WTC11 (cell line): ENCODE results near the gene TRIOBP. TPM values are rescaled to one million over a fixed set of nuclear protein-coding genes. Genes with fewer than 3 reads are reported as not detected.

Experiments
- ATAC-seq: fragments of 200-7000 bp; cut with Tn5 transposase; 2 replicates; pipeline ENCODE4 v1.10.0; 2021; ENCODE audit warnings: mild to moderate bottlenecking, moderate library complexity
- CTCF ChIA-PET: fragments of 300-600 bp; sonication (Branson Sonifier 250); formaldehyde crosslinking; loops from one replicate; lab custom pipeline; 2021; ENCODE audit warnings: antibody characterized with exemption; lab: Charles Lee
- POLR2A ChIA-PET: fragments of 350-600 bp; sonication (Branson Sonifier 250); formaldehyde crosslinking; loops from one replicate; lab custom pipeline; 2021; ENCODE audit warnings: antibody characterized with exemption; lab: Charles Lee
- DNase-seq: peaks from one replicate; pipeline ENCODE4 v3.0.0; 2021; ENCODE audit warnings: low spot score
- H3K27ac Mint-ChIP-seq: 2 replicates; pipeline ENCODE4 v1.8.0; 2021; ENCODE audit warnings: mixed read lengths
- H3K27me3 Mint-ChIP-seq: 2 replicates; pipeline ENCODE4 v1.8.0; 2021; ENCODE audit warnings: low read depth, mild to moderate bottlenecking, moderate library complexity, mixed read lengths
- H3K36me3 Mint-ChIP-seq: 2 replicates; pipeline ENCODE4 v1.8.0; 2021; ENCODE audit warnings: mixed read lengths
- H3K4me1 Mint-ChIP-seq: 2 replicates; pipeline ENCODE4 v1.8.0; 2022; ENCODE audit warnings: mixed read lengths
- H3K4me3 Mint-ChIP-seq: 2 replicates; pipeline ENCODE4 v1.8.0; 2021; ENCODE audit warnings: mild to moderate bottlenecking, moderate library complexity, mixed read lengths
- H3K9me3 Mint-ChIP-seq: 2 replicates; pipeline ENCODE4 v1.8.0; 2021; ENCODE audit warnings: mixed read lengths
- CBFB ChIP-seq: sonication (generic); formaldehyde crosslinking; IDR thresholded peaks from 2 replicates; pipeline ENCODE4 v1.8.1; 2022; ENCODE audit warnings: mild to moderate bottlenecking, low read depth, missing genetic modification reagents
- HMGA2 ChIP-seq: fragments of 250-450 bp; sonication (Bioruptor Pico); IDR thresholded peaks from 2 replicates; pipeline ENCODE4 v1.4.0; 2021; ENCODE audit warnings: mild to moderate bottlenecking, moderate library complexity
- KAT7 ChIP-seq: sonication (generic); formaldehyde crosslinking; IDR thresholded peaks from 2 replicates; pipeline ENCODE4 v1.8.1; 2023; ENCODE audit warnings: missing genetic modification reagents, mild to moderate bottlenecking, borderline replicate concordance
- NFE2L1 ChIP-seq: sonication (generic); formaldehyde crosslinking; IDR thresholded peaks from 2 replicates; pipeline ENCODE4 v1.8.1; 2023; ENCODE audit warnings: missing genetic modification reagents
- OVOL2 ChIP-seq: fragments of 250-450 bp; sonication (Bioruptor Pico); IDR thresholded peaks from 2 replicates; pipeline ENCODE4 v1.9.0; 2021; ENCODE audit warnings: mild to moderate bottlenecking, borderline replicate concordance
- PRRX2 ChIP-seq: fragments of 250-450 bp; sonication (Bioruptor Pico); IDR thresholded peaks from 2 replicates; pipeline ENCODE4 v1.8.0; 2021; ENCODE audit warnings: mild to moderate bottlenecking
- SOX15 ChIP-seq: fragments of 250-450 bp; sonication (Bioruptor Pico); IDR thresholded peaks from 2 replicates; pipeline ENCODE4 v1.9.0; 2021; ENCODE audit warnings: mild to moderate bottlenecking
- SP1 ChIP-seq: sonication (generic); formaldehyde crosslinking; conservative IDR thresholded peaks from 2 replicates; pipeline ENCODE4 v1.8.1; 2022; ENCODE audit warnings: missing genetic modification reagents
- TEAD4 ChIP-seq: sonication (generic); formaldehyde crosslinking; IDR thresholded peaks from 2 replicates; pipeline ENCODE4 v1.8.0; 2022; ENCODE audit warnings: mild to moderate bottlenecking, missing genetic modification reagents
- TP53 ChIP-seq: sonication (generic); formaldehyde crosslinking; IDR thresholded peaks from 2 replicates; pipeline ENCODE4 v1.8.1; 2023; ENCODE audit warnings: mild to moderate bottlenecking, missing genetic modification reagents
- ZNF121 ChIP-seq: sonication (generic); formaldehyde crosslinking; IDR thresholded peaks from 2 replicates; pipeline ENCODE4 v1.8.0; 2023; ENCODE audit warnings: missing genetic modification reagents
- ZNF232 ChIP-seq: sonication (generic); formaldehyde crosslinking; IDR thresholded peaks from 2 replicates; pipeline ENCODE4 v1.8.0; 2022; ENCODE audit warnings: mild to moderate bottlenecking, missing genetic modification reagents
- total RNA-seq: library from RNA; stranded (reverse); gene quantifications from 3 replicates; pipeline ENCODE4 v1.2.3, GENCODE V29; 2021
- TF ChIP-seq, protein P1 (sequence below): sonication (generic); formaldehyde crosslinking; IDR thresholded peaks from 2 replicates; pipeline ENCODE4 v1.8.1; 2022; ENCODE audit warnings: missing genetic modification reagents, borderline replicate concordance
- TF ChIP-seq, protein P2 (sequence below): sonication (generic); formaldehyde crosslinking; IDR thresholded peaks from 2 replicates; pipeline ENCODE4 v1.8.1; 2022; ENCODE audit warnings: mild to moderate bottlenecking, moderate library complexity, missing genetic modification reagents
- TF ChIP-seq, protein P3 (sequence below): fragments of 200-600 bp; IDR thresholded peaks from 2 replicates; pipeline ENCODE4 v1.8.0; 2022; ENCODE audit warnings: antibody characterized with exemption
- TF ChIP-seq, protein P4 (sequence below): fragments of 250-450 bp; sonication (Bioruptor Pico); IDR thresholded peaks from 2 replicates; pipeline ENCODE4 v2.1.2; 2022; ENCODE audit warnings: mild to moderate bottlenecking, moderate library complexity
- TF ChIP-seq, protein P5 (sequence below): sonication (generic); formaldehyde crosslinking; IDR thresholded peaks from 2 replicates; pipeline ENCODE4 v1.8.0; 2023; ENCODE audit warnings: missing genetic modification reagents, mild to moderate bottlenecking, borderline replicate concordance
- TF ChIP-seq, protein P6 (sequence below): sonication (generic); formaldehyde crosslinking; conservative IDR thresholded peaks from 2 replicates; pipeline ENCODE4 v1.8.1; 2022; ENCODE audit warnings: mild to moderate bottlenecking, missing genetic modification reagents
- TF ChIP-seq, protein P7 (sequence below): sonication (generic); formaldehyde crosslinking; IDR thresholded peaks from 2 replicates; pipeline ENCODE4 v1.8.1; 2023; ENCODE audit warnings: mild to moderate bottlenecking, missing genetic modification reagents, borderline replicate concordance

Gene TRIOBP
- total RNA-seq, 1 experiment from 2014 or later: 54.0 TPM

DNA sequence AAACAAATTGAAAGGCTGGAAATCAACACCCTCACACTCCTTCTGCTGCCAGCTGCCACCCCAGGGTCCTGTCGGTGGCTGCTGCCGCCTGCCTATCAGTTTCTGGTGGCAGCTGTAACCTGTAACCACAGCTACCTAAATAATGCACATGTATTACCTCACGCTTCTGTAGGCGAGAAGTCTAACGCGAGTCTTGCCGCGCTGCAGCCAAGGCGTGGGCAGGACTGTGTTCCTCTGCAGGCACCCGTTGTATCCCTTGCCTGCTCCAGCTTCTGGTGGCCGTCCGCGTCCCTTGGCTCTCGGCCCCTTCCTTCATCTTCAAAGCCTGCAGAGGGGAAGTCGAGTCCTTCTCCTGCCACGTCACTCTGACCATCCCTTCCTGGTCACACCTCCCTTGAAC, 66.8 kb downstream of the TRIOBP start:
- ChIA-PET CTCF (interaction anchor here (1.3 kb wide), 1 partner anchor 171 kb away, joined by 4 read pairs; no protein-coding TSS in a partner anchor), POLR2A (no interaction called here)
- DNase-seq (no peak), ATAC-seq (no peak)
- H3K36me3 Mint-ChIP-seq: peaks cover 16% of the 10 kb centered on the region
- no peaks in the 10 kb centered on the region for H3K4me1 Mint-ChIP-seq
- peaks cover 4% of the 10 kb centered on the region; the same call in 1 of the 2 replicates for H3K27me3 Mint-ChIP-seq
- no peak overlapping the region for H3K4me3 Mint-ChIP-seq
- H3K9me3 Mint-ChIP-seq: no peaks in the 10 kb centered on the region
- no peak overlapping the region for H3K27ac Mint-ChIP-seq
- TF ChIP-seq, protein P1, sequence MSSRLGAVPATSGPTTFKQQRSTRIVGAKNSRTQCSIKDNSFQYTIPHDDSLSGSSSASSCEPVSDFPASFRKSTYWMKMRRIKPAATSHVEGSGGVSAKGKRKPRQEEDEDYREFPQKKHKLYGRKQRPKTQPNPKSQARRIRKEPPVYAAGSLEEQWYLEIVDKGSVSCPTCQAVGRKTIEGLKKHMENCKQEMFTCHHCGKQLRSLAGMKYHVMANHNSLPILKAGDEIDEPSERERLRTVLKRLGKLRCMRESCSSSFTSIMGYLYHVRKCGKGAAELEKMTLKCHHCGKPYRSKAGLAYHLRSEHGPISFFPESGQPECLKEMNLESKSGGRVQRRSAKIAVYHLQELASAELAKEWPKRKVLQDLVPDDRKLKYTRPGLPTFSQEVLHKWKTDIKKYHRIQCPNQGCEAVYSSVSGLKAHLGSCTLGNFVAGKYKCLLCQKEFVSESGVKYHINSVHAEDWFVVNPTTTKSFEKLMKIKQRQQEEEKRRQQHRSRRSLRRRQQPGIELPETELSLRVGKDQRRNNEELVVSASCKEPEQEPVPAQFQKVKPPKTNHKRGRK (CRISPR knock-in tag): no peak
- TF ChIP-seq KAT7 (CRISPR knock-in tag) (no peak), NFE2L1 (no peak), ZNF121 (no peak), HMGA2 (no peak)
- TF ChIP-seq, protein P2, sequence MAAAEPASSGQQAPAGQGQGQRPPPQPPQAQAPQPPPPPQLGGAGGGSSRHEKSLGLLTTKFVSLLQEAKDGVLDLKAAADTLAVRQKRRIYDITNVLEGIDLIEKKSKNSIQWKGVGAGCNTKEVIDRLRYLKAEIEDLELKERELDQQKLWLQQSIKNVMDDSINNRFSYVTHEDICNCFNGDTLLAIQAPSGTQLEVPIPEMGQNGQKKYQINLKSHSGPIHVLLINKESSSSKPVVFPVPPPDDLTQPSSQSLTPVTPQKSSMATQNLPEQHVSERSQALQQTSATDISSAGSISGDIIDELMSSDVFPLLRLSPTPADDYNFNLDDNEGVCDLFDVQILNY (CRISPR knock-in tag): no peak
- TF ChIP-seq, protein P3, sequence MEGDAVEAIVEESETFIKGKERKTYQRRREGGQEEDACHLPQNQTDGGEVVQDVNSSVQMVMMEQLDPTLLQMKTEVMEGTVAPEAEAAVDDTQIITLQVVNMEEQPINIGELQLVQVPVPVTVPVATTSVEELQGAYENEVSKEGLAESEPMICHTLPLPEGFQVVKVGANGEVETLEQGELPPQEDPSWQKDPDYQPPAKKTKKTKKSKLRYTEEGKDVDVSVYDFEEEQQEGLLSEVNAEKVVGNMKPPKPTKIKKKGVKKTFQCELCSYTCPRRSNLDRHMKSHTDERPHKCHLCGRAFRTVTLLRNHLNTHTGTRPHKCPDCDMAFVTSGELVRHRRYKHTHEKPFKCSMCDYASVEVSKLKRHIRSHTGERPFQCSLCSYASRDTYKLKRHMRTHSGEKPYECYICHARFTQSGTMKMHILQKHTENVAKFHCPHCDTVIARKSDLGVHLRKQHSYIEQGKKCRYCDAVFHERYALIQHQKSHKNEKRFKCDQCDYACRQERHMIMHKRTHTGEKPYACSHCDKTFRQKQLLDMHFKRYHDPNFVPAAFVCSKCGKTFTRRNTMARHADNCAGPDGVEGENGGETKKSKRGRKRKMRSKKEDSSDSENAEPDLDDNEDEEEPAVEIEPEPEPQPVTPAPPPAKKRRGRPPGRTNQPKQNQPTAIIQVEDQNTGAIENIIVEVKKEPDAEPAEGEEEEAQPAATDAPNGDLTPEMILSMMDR: no peak

DNA sequence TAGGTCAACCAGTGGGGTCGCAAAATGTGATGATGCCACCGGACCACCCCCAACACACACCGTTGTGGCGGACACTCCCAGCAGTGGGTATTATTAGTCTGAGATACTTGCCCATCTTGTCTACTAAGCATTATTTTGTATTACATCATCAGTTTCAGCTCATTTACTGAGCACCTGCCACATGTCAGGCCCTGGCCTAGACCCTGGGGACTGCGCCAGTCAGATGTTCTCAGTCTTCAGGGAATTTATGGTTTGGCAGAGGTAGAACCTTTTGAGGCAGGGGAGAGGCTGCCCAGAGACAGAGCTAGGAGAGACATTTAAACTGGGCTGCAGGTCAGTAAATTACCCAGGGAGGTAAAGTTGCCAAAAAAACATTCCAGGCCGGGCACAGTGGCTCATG, 67.8 kb downstream of the TRIOBP start:
- Mint-ChIP-seq H3K4me3 (no peak overlapping the region), H3K9me3 (no peaks in the 10 kb centered on the region), H3K4me1 (no peaks in the 10 kb centered on the region), H3K36me3 (peaks cover 13% of the 10 kb centered on the region), H3K27ac (no peak overlapping the region; the same call in 1 of the 2 replicates), H3K27me3 (peaks cover 4% of the 10 kb centered on the region; the same call in 1 of the 2 replicates)
- POLR2A ChIA-PET: interaction anchor here (0.6 kb wide), 1 partner anchor 28 kb away, joined by 3 read pairs; no protein-coding TSS in a partner anchor
- DNase-seq: no peak
- no peak for ATAC-seq
- CTCF ChIA-PET: no interaction called here
- TF ChIP-seq, protein P4, sequence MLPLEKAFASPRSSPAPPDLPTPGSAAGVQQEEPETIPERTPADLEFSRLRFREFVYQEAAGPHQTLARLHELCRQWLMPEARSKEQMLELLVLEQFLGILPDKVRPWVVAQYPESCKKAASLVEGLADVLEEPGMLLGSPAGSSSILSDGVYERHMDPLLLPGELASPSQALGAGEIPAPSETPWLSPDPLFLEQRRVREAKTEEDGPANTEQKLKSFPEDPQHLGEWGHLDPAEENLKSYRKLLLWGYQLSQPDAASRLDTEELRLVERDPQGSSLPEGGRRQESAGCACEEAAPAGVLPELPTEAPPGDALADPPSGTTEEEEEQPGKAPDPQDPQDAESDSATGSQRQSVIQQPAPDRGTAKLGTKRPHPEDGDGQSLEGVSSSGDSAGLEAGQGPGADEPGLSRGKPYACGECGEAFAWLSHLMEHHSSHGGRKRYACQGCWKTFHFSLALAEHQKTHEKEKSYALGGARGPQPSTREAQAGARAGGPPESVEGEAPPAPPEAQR (CRISPR knock-in tag): no peak
- TF ChIP-seq TP53 (CRISPR knock-in tag) (no peak), ZNF121 (no peak), OVOL2 (CRISPR knock-in tag) (no peak), CBFB (CRISPR knock-in tag) (no peak), PRRX2 (no peak), SP1 (no peak), ZNF232 (no peak), TEAD4 (CRISPR knock-in tag) (no peak), SOX15 (CRISPR knock-in tag) (no peak)
- TF ChIP-seq, protein P3: no peak
- TF ChIP-seq, protein P5, sequence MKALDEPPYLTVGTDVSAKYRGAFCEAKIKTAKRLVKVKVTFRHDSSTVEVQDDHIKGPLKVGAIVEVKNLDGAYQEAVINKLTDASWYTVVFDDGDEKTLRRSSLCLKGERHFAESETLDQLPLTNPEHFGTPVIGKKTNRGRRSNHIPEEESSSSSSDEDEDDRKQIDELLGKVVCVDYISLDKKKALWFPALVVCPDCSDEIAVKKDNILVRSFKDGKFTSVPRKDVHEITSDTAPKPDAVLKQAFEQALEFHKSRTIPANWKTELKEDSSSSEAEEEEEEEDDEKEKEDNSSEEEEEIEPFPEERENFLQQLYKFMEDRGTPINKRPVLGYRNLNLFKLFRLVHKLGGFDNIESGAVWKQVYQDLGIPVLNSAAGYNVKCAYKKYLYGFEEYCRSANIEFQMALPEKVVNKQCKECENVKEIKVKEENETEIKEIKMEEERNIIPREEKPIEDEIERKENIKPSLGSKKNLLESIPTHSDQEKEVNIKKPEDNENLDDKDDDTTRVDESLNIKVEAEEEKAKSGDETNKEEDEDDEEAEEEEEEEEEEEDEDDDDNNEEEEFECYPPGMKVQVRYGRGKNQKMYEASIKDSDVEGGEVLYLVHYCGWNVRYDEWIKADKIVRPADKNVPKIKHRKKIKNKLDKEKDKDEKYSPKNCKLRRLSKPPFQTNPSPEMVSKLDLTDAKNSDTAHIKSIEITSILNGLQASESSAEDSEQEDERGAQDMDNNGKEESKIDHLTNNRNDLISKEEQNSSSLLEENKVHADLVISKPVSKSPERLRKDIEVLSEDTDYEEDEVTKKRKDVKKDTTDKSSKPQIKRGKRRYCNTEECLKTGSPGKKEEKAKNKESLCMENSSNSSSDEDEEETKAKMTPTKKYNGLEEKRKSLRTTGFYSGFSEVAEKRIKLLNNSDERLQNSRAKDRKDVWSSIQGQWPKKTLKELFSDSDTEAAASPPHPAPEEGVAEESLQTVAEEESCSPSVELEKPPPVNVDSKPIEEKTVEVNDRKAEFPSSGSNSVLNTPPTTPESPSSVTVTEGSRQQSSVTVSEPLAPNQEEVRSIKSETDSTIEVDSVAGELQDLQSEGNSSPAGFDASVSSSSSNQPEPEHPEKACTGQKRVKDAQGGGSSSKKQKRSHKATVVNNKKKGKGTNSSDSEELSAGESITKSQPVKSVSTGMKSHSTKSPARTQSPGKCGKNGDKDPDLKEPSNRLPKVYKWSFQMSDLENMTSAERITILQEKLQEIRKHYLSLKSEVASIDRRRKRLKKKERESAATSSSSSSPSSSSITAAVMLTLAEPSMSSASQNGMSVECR (CRISPR knock-in tag): no peak
- TF ChIP-seq, protein P6, sequence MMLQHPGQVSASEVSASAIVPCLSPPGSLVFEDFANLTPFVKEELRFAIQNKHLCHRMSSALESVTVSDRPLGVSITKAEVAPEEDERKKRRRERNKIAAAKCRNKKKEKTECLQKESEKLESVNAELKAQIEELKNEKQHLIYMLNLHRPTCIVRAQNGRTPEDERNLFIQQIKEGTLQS (CRISPR knock-in tag): no peak
- TF ChIP-seq, protein P7, sequence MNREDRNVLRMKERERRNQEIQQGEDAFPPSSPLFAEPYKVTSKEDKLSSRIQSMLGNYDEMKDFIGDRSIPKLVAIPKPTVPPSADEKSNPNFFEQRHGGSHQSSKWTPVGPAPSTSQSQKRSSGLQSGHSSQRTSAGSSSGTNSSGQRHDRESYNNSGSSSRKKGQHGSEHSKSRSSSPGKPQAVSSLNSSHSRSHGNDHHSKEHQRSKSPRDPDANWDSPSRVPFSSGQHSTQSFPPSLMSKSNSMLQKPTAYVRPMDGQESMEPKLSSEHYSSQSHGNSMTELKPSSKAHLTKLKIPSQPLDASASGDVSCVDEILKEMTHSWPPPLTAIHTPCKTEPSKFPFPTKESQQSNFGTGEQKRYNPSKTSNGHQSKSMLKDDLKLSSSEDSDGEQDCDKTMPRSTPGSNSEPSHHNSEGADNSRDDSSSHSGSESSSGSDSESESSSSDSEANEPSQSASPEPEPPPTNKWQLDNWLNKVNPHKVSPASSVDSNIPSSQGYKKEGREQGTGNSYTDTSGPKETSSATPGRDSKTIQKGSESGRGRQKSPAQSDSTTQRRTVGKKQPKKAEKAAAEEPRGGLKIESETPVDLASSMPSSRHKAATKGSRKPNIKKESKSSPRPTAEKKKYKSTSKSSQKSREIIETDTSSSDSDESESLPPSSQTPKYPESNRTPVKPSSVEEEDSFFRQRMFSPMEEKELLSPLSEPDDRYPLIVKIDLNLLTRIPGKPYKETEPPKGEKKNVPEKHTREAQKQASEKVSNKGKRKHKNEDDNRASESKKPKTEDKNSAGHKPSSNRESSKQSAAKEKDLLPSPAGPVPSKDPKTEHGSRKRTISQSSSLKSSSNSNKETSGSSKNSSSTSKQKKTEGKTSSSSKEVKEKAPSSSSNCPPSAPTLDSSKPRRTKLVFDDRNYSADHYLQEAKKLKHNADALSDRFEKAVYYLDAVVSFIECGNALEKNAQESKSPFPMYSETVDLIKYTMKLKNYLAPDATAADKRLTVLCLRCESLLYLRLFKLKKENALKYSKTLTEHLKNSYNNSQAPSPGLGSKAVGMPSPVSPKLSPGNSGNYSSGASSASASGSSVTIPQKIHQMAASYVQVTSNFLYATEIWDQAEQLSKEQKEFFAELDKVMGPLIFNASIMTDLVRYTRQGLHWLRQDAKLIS (CRISPR knock-in tag): no peak
